ENCODE results near the gene UQCRFS1.
"Not testable (repeated sequence)": the region's sequence is repeated elsewhere in the genome, so short reads cannot be mapped to it uniquely, and the experiment has no call there.

UQCRFS1 gene

GRCh38 chr19:29212648-29213573 lies at the start of gene UQCRFS1:
UQCRFS1 (minus strand) TSS chr19:29213151; CDS start chr19:29213118, 33 bp downstream.
- no peak for FAIRE-seq

GRCh38 chr19:29262085-29262484 lies 49.1 kb upstream of the UQCRFS1 start:
- FAIRE-seq = no peak

- FAIRE-seq = no peak
These were observed 47.7 kb upstream of the UQCRFS1 start for GRCh38 chr19:29260477-29261317.

- FAIRE-seq = no peak
These were observed 46.9 kb upstream of the UQCRFS1 start for GRCh38 chr19:29259867-29260281.

- no peak for FAIRE-seq
These were observed 46.2 kb upstream of the UQCRFS1 start for GRCh38 chr19:29259153-29259552.

- no peak for FAIRE-seq
These were observed 43.6 kb upstream of the UQCRFS1 start for GRCh38 chr19:29256516-29256915.

- FAIRE-seq = no peak
These were observed 43.0 kb upstream of the UQCRFS1 start for GRCh38 chr19:29255912-29256311.

- no peak for FAIRE-seq
These were observed 42.1 kb upstream of the UQCRFS1 start for GRCh38 chr19:29255006-29255405.

GRCh38 chr19:29249798-29250197 lies 36.8 kb upstream of the UQCRFS1 start:
- not testable (repeated sequence) for FAIRE-seq

- no peak for FAIRE-seq
These were observed 35.4 kb upstream of the UQCRFS1 start for GRCh38 chr19:29248332-29248844.

GRCh38 chr19:29247872-29248271 lies 34.9 kb upstream of the UQCRFS1 start:
- FAIRE-seq = no peak

- no peak for FAIRE-seq
These were observed 34.5 kb upstream of the UQCRFS1 start for GRCh38 chr19:29247471-29247870.

GRCh38 chr19:29247051-29247450 lies 34.1 kb upstream of the UQCRFS1 start:
- no peak for FAIRE-seq

- FAIRE-seq = no peak
These were observed 32.3 kb upstream of the UQCRFS1 start for GRCh38 chr19:29245215-29245614.

- no peak for FAIRE-seq
These were observed 28.4 kb upstream of the UQCRFS1 start for GRCh38 chr19:29241324-29241723.

- FAIRE-seq = no peak
These were observed 26.3 kb upstream of the UQCRFS1 start for GRCh38 chr19:29239213-29239776.

- FAIRE-seq = no peak
These were observed 20.6 kb upstream of the UQCRFS1 start for GRCh38 chr19:29233591-29233990.

- no peak for FAIRE-seq
These were observed 19.4 kb upstream of the UQCRFS1 start for GRCh38 chr19:29232315-29232852.

GRCh38 chr19:29231306-29231705 lies 18.4 kb upstream of the UQCRFS1 start:
- not testable (repeated sequence) for FAIRE-seq

- FAIRE-seq = no peak
These were observed 4.7 kb upstream of the UQCRFS1 start for GRCh38 chr19:29217616-29218015.

- FAIRE-seq = no peak
These were observed 3.1 kb upstream of the UQCRFS1 start for GRCh38 chr19:29216021-29216420.

GRCh38 chr19:29215322-29215845 lies 2.4 kb upstream of the UQCRFS1 start:
- FAIRE-seq = no peak

GRCh38 chr19:29214411-29214810 lies 1.5 kb upstream of the UQCRFS1 start:
- FAIRE-seq = no peak
